ENCODE measurements around the gene APH1A.

The APH1A gene

GRCh38 chr1:150262388-150263320, 6.2 kb downstream of the APH1A start:
- Histone ChIP-seq H4K20me1 (ENCODE audit: low read depth, low read length) (no peaks in the 10 kb centered on the region), H3K9ac (ENCODE audit: low read length) (no peak overlapping the region), H3K27me3 (ENCODE audit: low read length) (no peaks in the 10 kb centered on the region), H3K9me2 (replicated peaks; ENCODE audit: insufficient read depth, low read length) (no peaks in the 10 kb centered on the region), H3K79me2 (ENCODE audit: insufficient read depth, low read length) (peaks cover 6% of the 10 kb centered on the region), H3K4me2 (ENCODE audit: low read depth, low read length, poor library complexity, severe bottlenecking) (no peak overlapping the region), H3K27ac (ENCODE audit: low read depth, low read length) (no peak overlapping the region), H3K9me3 (ENCODE audit: insufficient read depth, low read length) (no peaks in the 10 kb centered on the region), H3F3A (ENCODE audit: insufficient read depth) (peaks cover 3% of the 10 kb centered on the region; the same call in 1 of the 2 replicates), H3K4me3 (ENCODE audit: insufficient read depth, low read length, poor library complexity, severe bottlenecking) (no peak overlapping the region), H2AFZ (ENCODE audit: low read depth, low read length, severe bottlenecking) (no peak overlapping the region), H3K36me3 (ENCODE audit: low read length) (no peaks in the 10 kb centered on the region)
- no peak for TF ChIP-seq EZH2phosphoT487 (conservative IDR thresholded peaks at IDR 0.05; ENCODE audit: low read length)
- no peak for TF ChIP-seq CTCF (IDR thresholded peaks at IDR 0.05; ENCODE audit: insufficient read depth, low read length, poor library complexity, severe bottlenecking)

GRCh38 chr1:150261367-150261766, 7.4 kb downstream of the APH1A start:
- no peaks in the 10 kb centered on the region for H4K20me1 ChIP-seq (ENCODE audit: low read depth, low read length)
- H3F3A ChIP-seq (ENCODE audit: insufficient read depth), result peaks cover 3% of the 10 kb centered on the region; the same call in 1 of the 2 replicates
- H3K4me3 ChIP-seq (ENCODE audit: insufficient read depth, low read length, poor library complexity, severe bottlenecking), result no peak overlapping the region
- no peak overlapping the region for H3K9ac ChIP-seq (ENCODE audit: low read length)
- no peak overlapping the region for H2AFZ ChIP-seq (ENCODE audit: low read depth, low read length, severe bottlenecking)
- H3K27ac ChIP-seq (ENCODE audit: low read depth, low read length), result no peak overlapping the region
- TF ChIP-seq CTCF (IDR thresholded peaks at IDR 0.05; ENCODE audit: insufficient read depth, low read length, poor library complexity, severe bottlenecking) (no peak), EZH2phosphoT487 (conservative IDR thresholded peaks at IDR 0.05; ENCODE audit: low read length) (no peak)
- no peaks in the 10 kb centered on the region for H3K36me3 ChIP-seq (ENCODE audit: low read length)
- H3K9me2 ChIP-seq (replicated peaks; ENCODE audit: insufficient read depth, low read length), result no peaks in the 10 kb centered on the region
- H3K4me2 ChIP-seq (ENCODE audit: low read depth, low read length, poor library complexity, severe bottlenecking), result no peak overlapping the region
- no peaks in the 10 kb centered on the region for H3K79me2 ChIP-seq (ENCODE audit: insufficient read depth, low read length)
- H3K9me3 ChIP-seq (ENCODE audit: insufficient read depth, low read length), result no peaks in the 10 kb centered on the region
- no peaks in the 10 kb centered on the region for H3K27me3 ChIP-seq (ENCODE audit: low read length)

GRCh38 chr1:150259758-150260669, 8.8 kb downstream of the APH1A start:
- no peak overlapping the region for H3K4me3 ChIP-seq (ENCODE audit: insufficient read depth, low read length, poor library complexity, severe bottlenecking)
- no peaks in the 10 kb centered on the region for H3K36me3 ChIP-seq (ENCODE audit: low read length)
- H3K27me3 ChIP-seq (ENCODE audit: low read length), result no peaks in the 10 kb centered on the region
- no peaks in the 10 kb centered on the region for H3K9me3 ChIP-seq (ENCODE audit: insufficient read depth, low read length)
- no peak overlapping the region for H3K27ac ChIP-seq (ENCODE audit: low read depth, low read length)
- no peak overlapping the region for H2AFZ ChIP-seq (ENCODE audit: low read depth, low read length, severe bottlenecking)
- TF ChIP-seq EZH2phosphoT487 (conservative IDR thresholded peaks at IDR 0.05; ENCODE audit: low read length), result no peak
- TF ChIP-seq CTCF (IDR thresholded peaks at IDR 0.05; ENCODE audit: insufficient read depth, low read length, poor library complexity, severe bottlenecking), result no peak
- no peaks in the 10 kb centered on the region for H4K20me1 ChIP-seq (ENCODE audit: low read depth, low read length)
- no peak overlapping the region for H3K9ac ChIP-seq (ENCODE audit: low read length)
- H3K9me2 ChIP-seq (replicated peaks; ENCODE audit: insufficient read depth, low read length), result no peaks in the 10 kb centered on the region
- peaks cover 3% of the 10 kb centered on the region; the same call in 1 of the 2 replicates for H3F3A ChIP-seq (ENCODE audit: insufficient read depth)
- H3K4me2 ChIP-seq (ENCODE audit: low read depth, low read length, poor library complexity, severe bottlenecking), result no peak overlapping the region
- H3K79me2 ChIP-seq (ENCODE audit: insufficient read depth, low read length), result no peaks in the 10 kb centered on the region

All from SU-DHL-6 (cell line).